Measurements from ENCODE around the gene CACHD1.

DNA sequence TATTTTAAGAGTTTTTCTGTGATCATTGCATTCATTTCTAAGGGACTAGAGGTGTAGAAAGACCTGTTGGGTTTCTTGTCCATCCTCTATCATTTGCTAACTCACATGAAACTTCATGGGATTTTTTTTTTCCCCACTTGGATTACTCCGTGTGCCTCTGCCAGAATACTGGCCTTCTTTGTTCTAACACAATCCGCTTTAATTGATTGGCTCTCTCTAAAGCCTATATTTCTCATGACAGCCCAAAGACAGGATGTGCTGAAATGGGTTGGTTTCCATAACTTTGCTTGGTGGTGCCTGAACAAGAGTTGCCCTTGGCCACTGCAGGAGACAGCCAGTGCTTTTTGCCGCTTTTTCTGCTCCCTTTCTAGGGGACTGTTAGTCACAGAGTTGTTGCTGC, 12.2 kb downstream of the CACHD1 start:
- no peak for TF ChIP-seq POLR2A (IDR thresholded peaks at IDR 0.05)
- TF ChIP-seq, protein P1, sequence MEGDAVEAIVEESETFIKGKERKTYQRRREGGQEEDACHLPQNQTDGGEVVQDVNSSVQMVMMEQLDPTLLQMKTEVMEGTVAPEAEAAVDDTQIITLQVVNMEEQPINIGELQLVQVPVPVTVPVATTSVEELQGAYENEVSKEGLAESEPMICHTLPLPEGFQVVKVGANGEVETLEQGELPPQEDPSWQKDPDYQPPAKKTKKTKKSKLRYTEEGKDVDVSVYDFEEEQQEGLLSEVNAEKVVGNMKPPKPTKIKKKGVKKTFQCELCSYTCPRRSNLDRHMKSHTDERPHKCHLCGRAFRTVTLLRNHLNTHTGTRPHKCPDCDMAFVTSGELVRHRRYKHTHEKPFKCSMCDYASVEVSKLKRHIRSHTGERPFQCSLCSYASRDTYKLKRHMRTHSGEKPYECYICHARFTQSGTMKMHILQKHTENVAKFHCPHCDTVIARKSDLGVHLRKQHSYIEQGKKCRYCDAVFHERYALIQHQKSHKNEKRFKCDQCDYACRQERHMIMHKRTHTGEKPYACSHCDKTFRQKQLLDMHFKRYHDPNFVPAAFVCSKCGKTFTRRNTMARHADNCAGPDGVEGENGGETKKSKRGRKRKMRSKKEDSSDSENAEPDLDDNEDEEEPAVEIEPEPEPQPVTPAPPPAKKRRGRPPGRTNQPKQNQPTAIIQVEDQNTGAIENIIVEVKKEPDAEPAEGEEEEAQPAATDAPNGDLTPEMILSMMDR (IDR thresholded peaks at IDR 0.05) = no peak
- no peak for TF ChIP-seq POLR2AphosphoS5 (IDR thresholded peaks at IDR 0.05)

All from gastroesophageal sphincter (tissue), 3 donors.